Kidney glomerular epithelial cell (primary cell): Measurements from ENCODE around the gene RPL28.
A peak's percentile ranks its signal among the peaks of the same experiment; 100 is the strongest.

Experiments used
- DNase-seq: peaks from one replicate; lab custom pipeline; 2025; lab: John Stamatoyannopoulos, UW

The RPL28 gene

GRCh38 chr19:55353356-55353802 is 32.4 kb upstream of the RPL28 start:
- no peak for DNase-seq

- DNase-seq = peak; percentile 27
These were observed 31.7 kb upstream of the RPL28 start for GRCh38 chr19:55353803-55354697.

GRCh38 chr19:55354698-55355212 is 31.0 kb upstream of the RPL28 start, which contains the start of gene COX6B2:
TSS of gene COX6B2 (minus strand) at chr19:55354719. CDS start at chr19:55354521, 198 bp downstream.
- DNase-seq = no peak

GRCh38 chr19:55355213-55355821 is 30.4 kb upstream of the RPL28 start:
- DNase-seq = no peak

GRCh38 chr19:55358493-55358892 is 27.2 kb upstream of the RPL28 start:
- no peak for DNase-seq

- DNase-seq = no peak
These were observed 26.5 kb upstream of the RPL28 start for GRCh38 chr19:55358943-55359908.

- DNase-seq = no peak
These were observed 24.8 kb upstream of the RPL28 start for GRCh38 chr19:55360902-55361301.

GRCh38 chr19:55362174-55362989 is 23.4 kb upstream of the RPL28 start:
- no peak for DNase-seq

GRCh38 chr19:55362990-55363716 is 22.6 kb upstream of the RPL28 start, which contains the start of gene GARIN5B:
TSS of gene GARIN5B (minus strand) at chr19:55363260. CDS start at chr19:55363066, 194 bp downstream.
- DNase-seq = no peak

GRCh38 chr19:55365245-55365644 is 20.5 kb upstream of the RPL28 start:
- DNase-seq = no peak

- no peak for DNase-seq
These were observed 19.8 kb upstream of the RPL28 start for GRCh38 chr19:55365964-55366363.

GRCh38 chr19:55366790-55367189 is 18.9 kb upstream of the RPL28 start:
- no peak for DNase-seq

- no peak for DNase-seq
These were observed 17.6 kb upstream of the RPL28 start for GRCh38 chr19:55368106-55368505.

- DNase-seq = peak; percentile 29
These were observed 16.8 kb upstream of the RPL28 start for GRCh38 chr19:55368701-55369563.

- peak; percentile 41 for DNase-seq
These were observed 16.0 kb upstream of the RPL28 start for GRCh38 chr19:55369653-55370304.

- DNase-seq = peak; percentile 68
These were observed 15.3 kb upstream of the RPL28 start, which contains the start of gene IL11 for GRCh38 chr19:55370305-55370988. TSS of gene IL11 (minus strand) at chr19:55370463. CDS start at chr19:55370310, 153 bp downstream.

- no peak for DNase-seq
These were observed 13.2 kb upstream of the RPL28 start for GRCh38 chr19:55372316-55373081.
